ENCODE data around the gene RBM4B.

The RBM4B gene

DNA sequence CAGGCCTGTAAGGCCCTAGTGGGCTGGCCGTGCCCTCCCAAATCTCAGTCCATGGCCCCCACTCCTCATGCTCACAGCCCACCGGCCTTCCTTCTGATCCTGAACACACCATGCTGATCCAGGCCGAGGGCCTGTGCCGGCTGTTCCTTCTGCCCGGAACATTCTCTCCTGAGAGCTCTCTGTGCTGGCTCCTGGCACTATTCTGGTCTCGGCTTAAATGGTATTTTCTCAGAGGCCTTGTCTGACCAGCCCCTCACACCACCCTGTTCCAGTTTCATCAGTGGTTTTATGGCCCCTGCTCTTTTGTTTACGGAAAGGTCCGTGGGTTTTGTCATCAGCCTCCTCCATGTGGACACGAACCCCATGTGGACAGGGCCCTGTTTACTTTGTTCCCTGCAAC lies 29.3 kb upstream of the RBM4B start:
- no peak for DNase-seq

DNA sequence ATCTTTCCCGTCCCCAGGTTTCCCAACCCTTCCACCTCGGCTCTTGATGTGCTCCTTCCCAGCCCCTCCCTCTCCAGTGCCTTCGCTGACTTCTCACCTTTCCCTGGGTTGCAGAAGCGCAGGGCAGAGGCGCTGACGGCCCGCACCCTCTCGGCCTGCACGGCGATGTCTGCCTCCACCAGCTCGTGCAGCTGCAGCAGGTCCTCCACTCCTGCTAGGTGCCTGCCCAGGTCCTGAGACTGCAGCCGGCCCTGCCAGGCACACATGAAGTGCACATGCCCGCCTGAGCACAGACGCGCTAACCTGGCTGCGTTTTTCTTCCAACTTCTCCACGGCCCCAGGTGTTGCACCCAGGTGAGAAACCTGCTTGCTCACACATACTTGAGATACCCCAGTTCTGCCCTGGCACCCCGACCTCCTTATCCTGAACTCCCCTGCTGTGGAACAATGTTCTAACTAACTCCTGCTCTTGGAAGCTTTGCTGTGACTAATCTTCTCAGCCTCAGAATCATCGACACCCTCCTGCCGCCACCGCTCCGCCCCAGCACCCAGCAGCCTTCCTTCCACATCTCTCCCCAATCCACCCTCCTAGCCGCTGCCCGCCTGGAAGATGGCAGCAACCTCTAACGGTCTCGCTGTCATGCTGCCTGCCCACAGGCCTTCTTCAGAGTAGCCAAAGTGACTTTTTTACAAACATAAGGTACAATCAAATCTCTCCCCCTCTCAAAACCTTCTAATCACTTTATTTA lies 28.1 kb upstream of the RBM4B start:
- no peak for DNase-seq

DNA sequence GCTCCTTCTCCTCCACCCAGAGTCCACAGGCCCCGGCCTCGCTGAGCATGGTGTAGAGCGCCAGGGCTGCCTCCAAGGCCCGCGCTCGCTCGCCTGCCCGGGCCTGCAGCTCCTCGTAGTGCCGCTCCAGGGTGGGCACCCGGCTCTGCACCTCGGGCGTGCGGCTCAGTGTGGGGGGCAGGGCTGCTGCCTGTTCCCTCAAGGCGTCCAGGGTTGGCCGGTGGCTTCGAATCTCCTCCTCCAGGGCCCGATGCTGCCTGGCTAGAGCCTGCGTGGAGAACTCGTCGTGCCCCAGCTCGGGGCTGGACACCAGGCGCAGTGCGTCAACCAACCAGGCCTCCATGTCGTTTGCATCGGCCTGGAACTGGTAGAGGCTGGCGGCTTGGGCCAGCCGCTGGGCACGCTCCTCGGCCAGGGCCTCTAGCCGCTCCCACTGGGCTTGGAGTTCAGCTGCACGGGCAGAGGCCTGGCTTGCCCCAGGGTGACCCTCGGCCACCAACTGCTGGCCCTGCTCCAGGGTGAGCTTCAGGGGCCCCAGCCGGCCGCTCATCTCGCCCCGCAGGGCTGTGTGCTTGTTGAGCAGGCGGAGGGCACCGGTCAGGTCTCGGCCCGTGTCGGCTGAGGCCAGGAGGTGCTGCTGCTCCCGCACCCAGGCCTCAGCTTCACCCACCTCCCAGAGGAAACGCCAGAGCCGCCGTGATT lies 27.1 kb upstream of the RBM4B start:
- DNase-seq, result no peak

DNA sequence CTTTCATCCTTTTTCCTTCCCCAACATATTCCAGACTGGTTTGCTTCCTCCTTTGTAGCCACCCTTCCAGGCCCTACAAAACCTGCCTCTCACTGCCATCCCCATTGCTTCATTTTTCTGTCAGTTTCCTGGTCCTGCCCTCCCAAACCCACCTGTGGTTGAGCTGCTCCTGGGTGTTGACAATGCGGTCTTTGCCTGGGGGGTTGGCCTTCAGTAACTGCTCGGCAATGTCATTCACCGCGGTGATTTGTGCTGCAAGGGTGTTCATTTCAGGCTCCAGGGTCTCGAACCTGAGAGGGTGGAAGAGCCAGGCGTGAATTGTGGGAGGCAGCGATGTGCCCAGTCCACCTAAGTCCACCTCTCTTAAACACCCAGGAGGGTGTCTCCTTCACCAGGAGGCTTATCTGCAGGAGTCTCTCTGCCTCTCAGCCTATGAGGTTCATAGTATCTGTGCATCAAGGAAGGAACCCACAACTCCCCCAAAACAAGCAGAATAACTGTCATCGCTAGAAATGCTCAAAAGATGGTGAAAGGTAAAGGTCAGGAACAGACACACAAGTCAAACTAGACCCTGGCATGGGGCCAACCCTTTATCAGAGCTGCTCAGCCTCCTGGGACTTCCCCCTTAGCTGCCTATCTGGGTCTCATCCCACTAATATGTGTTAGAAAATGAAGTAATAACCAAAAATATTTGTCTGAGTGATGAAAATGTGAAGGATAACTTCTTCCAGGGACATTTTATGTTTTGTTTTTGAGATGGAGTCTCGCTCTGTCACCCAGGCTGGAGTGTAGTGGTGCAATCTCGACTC lies 23.9 kb upstream of the RBM4B start:
- no peak for DNase-seq

DNA sequence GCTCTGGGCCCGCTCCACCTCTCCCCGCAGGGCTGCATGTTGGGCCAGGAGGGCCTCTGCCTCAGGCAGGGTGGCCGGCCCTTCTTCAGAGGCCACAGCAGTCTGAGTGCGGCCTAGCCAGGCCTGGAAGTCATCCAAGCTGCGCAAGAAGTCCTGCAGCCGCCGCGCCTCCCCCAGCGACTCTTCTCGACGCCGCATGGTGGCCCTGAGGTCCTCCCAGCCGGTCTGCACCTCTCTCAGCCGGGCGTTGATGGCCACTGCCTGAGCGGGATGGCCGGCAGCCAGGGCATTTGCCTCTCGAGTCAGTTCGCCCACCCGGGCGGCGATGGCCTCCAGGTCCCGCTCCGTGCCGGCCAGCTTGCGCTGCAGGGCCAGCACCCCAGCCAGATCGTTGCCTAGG lies 23.1 kb upstream of the RBM4B start:
- DNase-seq, result no peak

DNA sequence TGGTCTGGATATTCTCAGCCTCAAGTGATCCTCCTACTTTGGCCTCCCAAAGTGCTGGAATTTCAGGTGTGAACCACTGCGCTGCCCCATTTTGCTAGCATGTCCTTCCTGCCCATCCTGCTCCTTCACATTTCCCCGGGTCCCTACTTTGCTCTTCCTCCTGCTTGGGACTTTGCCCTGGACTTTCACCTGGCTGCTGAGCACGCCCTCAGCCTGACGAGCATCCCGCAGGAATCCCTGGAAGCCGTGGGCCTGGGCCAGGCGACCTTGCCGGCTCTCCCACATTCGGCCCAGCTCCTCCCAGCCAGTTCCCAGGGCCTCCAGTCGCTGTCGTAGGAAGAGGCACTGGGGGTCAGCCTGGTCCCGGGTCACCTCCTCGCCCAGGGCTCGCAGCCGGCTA lies 22.6 kb upstream of the RBM4B start:
- DNase-seq, result no peak

DNA sequence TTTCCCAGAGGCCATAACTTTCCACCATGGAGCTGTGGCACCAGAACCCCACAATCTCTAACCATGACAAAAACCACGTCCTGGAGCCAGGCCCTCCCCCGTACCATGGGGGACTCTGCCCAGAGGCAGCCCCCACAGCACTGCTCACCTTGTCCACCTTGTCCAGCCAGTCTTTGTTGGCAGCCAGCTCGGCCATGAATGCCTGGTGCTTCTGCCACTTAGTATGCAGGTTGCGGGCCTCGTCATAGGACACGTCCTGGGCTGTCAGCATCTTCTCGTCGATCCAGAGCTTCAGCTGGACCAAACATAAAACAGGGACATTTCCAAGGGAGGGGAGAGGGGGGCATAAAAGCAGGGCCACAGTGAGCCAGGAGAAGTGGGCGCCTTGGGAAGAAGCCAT lies 20.8 kb upstream of the RBM4B start:
- DNase-seq, result no peak

DNA sequence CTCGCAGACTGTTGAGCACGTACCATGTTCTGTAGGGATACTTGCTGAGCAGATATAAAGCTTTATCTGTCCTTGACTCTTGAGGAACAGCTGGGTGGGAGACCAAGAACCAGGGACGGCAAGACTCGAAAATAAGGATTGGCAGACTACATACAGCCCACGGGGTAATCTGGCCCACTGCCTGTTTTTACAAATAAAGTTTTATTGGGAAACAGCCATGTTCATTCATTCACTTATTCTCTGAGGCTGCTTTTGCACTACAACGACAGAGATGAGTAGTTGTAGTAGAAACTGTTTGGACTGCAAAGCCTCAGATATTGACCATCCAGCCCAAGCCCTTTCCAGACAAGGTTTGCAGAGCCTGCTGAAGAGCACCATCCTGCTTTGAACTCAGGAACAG lies 20.3 kb upstream of the RBM4B start:
- no peak for DNase-seq

DNA sequence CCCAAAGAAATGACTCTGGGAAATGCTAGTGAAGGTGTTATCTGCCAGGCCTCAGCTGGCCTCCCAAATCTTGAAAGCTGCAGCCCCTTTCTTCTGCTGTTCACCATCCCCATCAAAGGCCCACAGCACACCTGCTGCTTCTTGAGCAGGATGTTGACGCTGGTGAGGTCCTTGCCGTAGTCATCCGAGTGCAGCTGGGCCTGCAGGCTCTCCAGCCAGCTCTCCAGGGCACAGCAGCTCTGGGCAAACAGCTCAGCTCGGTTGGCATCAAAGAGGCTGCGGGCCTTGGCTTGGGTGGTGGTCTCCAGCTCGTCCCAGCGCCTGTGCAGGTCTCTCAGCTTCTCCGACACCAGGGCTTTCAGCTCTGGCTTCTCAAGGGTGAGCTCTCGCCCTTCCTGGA lies 18.5 kb upstream of the RBM4B start:
- DNase-seq, result no peak

DNA sequence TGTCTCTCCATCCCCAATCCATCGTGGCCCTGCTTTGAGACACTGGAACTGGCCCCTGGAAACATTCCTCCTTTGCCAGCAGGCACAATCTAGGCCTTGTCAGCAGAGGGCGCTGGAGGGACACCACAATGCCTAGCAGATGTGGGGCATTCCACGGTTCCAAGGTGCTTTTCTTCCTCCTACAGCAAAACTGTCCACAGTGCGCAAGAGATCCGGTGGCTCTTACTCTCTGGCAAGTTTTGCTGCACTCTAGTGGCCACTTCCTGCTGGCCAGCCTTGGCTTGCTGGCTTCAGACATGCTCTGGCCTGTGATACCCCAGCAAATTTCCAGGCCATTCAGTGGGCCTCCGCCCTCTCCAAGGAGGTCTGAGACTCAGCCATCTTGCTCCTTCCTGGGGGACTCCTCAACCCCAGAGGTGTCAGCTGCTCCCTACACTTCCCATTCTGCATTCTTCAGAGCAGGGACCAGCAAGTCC lies 17.1 kb upstream of the RBM4B start:
- DNase-seq, result peak; percentile 93

DNA sequence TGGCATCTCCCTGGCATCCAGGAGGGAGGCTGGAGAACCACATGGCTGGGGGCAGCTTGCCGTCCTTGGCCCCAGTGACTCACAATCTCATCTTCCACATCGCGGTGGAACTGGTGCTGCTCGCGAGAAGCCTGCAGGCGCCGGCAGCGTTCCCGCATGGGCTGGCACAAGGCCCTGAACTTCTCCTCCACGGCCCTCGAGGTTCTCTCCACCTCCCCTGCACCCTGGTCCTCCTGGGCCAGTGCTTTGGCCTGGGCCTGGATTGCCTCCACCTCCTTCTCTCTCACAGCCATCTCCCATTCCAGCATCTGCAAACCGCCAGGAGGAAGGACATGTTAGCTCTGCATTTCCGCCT lies 16.3 kb upstream of the RBM4B start:
- no peak for DNase-seq

DNA sequence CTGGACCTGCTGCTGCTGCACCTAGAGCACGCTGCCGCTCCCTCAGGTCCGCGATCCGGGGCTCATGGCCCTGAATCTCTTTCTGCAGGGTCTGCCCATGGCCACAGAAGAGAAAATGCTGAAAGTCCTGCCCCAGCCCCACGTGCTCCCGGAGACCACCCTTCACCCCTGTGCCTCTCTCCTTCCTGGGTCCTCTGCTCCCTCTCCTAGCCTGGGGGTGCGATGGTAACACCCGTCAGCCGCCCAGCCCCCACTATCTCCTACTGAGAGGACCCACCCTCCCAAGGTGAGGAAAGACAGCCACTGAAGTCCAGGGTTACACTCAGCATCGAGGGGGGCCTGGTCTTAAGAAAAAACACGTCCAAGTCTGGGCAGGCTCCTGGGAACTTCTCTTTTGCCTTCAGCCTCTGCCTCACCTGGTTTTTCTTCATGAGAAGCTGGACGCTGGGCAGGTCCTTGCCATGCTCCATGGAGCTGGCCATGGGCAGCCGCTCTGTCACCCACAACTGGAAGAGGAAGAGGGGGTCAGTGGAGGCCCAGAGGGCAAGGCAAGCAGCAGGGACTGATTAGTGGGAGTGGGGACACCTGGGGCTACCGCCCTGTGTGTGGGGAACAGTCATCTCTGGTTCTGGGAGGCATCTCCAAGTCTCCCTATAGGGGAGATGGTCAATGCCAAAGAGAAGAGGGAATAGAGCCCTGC lies 15.8 kb upstream of the RBM4B start:
- DNase-seq, result no peak

DNA sequence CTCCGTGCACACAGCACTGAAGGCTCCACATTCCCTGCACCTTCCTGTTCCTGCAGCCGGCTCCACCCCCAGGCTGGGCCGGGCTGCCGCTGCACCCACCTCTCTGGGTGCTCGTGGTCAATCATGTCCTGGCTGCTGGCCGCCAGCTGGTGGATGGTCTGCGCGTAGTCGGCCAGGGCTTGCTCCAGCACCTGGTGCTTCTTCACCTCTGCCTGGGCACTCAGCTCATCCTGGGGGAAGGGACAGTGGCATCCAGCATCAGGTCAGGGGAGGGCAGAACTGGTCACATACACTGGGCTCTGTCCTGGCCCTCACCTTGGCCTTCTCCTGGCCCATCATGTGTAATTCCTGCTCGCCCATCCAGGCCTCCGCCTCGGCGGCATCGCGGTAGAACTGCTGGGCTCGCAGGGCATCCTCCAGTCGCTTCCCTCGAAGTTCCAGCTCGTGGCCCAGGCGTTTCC lies 15.2 kb upstream of the RBM4B start:
- DNase-seq, result no peak

DNA sequence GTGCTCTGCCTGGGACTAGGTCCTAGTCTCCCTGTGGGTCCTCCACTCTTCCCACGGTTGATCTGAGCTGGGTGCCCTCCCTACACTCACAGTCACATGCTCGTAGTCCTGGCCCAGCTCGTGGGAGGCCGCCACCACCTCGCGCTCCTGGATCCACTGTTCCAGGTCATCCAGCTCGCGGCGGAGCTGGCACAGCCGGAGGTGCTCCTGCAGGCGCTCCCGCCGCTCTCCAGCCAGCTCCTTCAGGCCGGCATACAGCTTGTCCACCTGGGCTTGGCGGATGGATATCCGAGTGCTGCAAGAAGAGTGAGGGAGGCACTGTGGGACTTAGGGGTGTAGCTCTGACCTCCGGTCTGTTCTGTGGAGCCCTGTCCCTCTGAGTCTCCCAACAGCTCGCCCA lies 14.8 kb upstream of the RBM4B start:
- no peak for DNase-seq

DNA sequence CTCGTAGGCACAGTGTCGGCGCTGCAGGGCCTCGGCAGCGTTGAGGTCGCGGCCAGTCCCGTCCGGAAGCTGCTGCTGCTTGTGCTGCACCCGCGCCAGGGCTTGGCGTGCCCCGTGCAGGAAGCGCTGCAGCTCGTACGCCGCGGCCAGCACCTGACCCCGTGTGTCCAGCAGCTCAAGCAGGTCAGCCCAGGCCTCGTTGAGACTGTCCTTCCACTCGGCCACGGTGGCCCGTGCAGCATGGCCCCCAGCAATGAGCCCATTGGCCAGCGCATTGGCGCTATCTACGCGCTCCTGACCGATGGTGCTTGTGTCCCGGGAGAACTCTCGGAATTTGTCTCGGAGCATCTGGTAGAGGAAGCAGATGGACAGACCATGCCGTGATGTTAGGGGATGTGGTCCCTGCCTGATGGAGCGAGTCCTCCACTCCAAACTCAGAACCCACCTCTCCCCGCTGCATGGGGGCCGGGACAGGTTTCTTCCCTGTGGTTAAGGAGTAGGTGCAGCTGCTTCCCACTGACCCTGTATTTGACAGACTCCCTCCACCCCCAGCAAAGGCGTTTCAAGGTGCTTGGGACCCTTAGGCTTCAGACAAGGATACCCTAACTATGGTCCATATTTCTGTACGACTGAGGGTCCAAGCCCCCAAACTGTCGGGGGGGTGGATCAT lies 13.8 kb upstream of the RBM4B start:
- DNase-seq, result no peak

DNA sequence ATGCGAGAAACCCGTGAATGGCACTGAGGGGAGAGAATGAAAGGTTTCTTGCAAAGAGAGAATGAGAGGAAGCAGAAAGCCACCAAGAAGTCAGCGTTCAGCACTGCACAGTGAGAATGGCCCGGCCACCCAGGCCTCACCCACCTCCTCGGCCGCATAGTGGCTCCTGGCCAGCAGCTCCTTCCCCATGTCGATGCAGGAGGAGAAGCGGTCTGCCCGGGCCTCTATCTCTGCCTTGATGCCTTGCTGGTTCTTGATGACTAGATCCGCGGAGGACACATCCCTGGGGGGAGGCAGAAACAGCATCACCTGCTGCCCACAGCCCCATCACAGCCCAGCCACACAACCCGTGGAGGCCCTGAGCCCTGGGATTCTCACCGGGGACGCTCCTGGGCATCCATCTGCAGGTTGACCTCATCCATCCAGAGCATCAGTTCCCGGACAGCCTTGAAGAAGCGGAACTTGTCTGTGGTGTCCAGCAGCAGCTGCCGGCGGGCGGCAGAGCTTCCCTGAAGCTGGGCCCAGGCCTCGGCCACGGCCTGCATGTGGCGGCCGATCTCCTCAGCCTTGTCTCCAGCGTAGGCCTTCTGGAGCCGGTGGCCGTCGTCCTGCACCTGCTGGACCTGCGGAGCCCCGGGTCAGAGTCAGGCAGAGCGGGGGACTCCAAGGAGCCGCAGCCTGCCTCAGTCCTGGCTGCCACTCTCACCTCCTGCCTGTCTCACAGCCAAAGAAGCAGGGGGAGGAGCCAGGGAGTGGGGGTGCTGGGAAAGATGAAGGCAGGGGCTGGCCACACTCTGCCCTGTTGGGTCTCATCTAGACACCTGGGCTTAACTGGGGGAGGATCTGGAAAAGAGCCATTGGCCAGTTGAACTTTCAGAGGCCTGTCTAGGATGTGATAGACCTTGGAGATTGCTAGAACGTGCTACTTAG lies 12.2 kb upstream of the RBM4B start:
- no peak for DNase-seq

DNA sequence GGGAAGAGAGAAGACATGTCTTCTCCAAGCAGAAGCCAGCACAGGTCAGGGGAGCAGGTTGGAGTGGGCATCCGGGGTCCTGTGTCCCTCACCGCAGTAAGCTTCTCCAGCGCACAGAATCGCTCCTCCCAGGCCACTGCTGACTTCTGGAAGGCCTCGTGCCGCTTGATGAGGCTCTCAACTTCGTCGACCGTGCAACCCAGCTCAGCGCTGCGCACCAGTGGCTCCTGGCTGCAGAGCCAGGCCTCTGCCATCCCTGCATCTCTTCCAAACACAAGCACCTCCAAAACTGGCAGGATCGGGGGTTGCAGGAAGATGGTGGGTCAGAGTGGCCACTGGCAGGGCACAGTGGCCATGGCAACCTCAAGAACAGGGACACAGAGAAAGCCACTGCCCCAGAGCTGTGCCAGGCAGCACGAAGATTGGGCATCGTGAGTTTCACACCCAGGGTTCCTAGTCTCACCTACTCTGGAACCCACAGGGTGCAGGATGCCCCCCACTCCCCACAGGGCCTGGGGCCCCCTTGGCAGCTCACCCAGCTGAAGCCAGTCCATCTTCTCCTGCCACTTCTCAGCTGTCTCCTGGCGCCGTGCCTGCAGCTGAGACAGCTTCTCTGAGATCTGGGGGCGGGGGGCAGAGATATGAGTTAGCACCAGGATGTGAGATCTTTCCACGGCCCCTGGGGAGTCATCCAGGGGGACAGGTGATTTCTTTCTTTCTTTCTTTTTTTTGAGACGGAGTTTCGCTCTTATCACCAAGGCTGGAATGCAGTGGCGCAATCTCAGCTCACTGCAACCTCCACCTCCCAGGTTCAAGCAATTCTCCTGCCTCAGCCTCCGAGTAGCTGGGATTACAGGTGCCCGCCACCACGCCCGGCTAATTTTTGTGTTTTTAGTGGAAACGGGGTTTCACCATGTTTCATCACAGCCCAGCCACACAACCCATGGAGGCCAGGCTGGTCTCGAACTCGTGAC lies 11.2 kb upstream of the RBM4B start:
- DNase-seq, result no peak

DNA sequence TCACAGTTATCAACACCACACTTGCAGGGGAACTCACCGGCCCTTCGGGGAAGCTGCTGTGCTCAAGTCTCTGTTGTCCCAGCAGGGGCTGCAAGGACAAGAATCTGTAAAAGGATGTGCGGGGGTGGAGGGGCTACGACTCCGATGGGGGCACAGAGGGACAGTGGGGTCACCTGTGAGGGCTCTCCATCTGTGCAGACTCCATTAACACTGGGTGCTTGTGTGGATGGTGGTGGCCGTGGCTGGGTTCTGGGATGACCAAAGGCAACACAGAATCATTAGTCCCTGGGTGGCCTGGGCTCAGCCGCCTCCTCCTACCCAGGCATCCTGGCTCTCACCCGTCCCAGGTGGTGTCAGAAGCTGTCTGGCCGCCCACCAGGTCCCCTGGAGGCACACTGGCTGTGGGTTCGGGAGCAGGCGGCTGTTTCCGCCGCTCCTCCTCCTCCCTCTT lies 10.2 kb upstream of the RBM4B start:
- DNase-seq, result no peak

DNA sequence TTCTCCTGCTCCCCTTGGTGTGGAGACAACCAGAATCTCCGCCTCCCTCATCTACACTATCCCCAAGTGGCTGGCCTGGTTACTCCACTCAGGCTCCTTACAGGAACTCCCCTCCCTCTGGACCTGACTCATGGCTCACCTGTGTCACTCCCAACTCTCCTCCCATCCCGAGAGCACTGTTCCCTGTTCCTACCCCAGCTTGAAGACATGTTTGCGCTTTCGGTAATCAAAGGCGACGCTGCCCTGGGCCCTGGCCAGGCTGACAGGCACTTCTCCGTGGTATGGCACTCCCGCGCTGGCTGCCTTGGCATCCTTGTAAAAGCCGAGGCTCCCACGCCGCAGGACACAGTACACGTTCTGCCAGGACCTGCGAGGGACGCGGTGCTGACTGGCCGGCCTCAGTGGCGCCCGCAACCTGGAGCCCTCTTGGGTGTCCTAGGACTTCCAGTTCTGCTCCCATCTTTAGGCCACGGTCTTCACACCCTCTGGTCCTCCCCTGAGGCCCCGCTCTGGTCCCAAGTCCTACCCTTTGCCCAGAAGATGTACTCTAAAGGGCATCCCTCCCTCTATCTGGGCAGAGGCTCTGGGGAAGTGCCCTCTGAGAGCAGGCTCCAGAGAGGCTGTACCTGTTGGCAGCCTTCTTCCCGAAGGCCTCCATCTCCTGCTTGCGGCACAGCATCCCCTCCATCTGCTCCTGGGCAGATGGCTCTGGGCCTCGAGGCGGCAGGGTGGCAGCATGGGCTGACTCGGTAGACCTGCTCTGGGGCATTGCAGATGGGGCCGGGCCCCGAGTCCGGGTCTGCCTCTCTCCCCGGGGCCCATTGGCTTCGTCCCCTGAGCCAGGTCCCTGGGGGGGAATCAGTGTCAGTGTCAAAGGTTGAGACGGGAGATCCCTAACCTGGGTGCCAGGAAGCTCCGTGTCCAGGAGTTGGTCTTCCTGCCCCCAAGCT lies 9.4 kb upstream of the RBM4B start:
- peak; percentile 58 for DNase-seq
